ENCODE data around the gene NGEF. TPM values are rescaled to one million over a fixed set of nuclear protein-coding genes. Genes with fewer than 3 reads are reported as not detected.

Gene NGEF
- total RNA-seq, 1 experiment from 2014 or later: 1.9 TPM

DNA sequence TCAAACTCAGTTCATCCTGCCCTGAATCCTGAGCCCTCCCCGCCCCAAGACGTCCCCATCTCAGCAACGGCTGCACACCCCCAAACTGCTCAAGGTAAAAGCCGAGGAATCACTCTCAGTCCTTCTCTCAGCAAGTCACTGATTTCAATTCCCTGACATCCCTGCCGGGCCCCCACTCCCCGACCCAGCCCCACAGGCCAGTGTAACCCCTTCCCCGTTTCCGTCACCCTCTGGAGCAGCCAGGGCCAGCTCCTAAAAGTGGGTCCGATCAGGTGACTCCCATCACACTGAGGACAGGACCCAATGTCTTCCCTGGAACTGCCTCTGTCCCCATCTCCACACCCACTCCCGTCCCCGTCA lies 122.5 kb downstream of the NGEF start:
- Histone ChIP-seq H3K79me1 (ENCODE audit: insufficient read depth, low read depth, low read length, poor library complexity, severe bottlenecking) (no peaks in the 10 kb centered on the region), H2BK120ac (ENCODE audit: low read depth, low read length, poor library complexity, severe bottlenecking) (no peak overlapping the region), H4K5ac (ENCODE audit: insufficient read length, low read depth, low read length) (no peak overlapping the region), H3K23me2 (ENCODE audit: insufficient read length, low read depth, low read length, poor library complexity, severe bottlenecking) (no peaks in the 10 kb centered on the region), H3K4ac (ENCODE audit: low read depth, low read length) (no peak overlapping the region), H2BK20ac (ENCODE audit: low read depth, low read length, poor library complexity, severe bottlenecking) (no peak overlapping the region), H3K9ac (ENCODE audit: extremely low read depth, insufficient read length, low read length) (no peak overlapping the region), H4K91ac (ENCODE audit: insufficient read length, low read depth, low read length) (no peak overlapping the region), H4K8ac (replicated peaks; ENCODE audit: insufficient read length, low read depth, low read length) (no peak overlapping the region), H3K4me1 (ENCODE audit: insufficient read depth, low read length) (no peaks in the 10 kb centered on the region; the same call in 1 of the 2 replicates), H3K4me2 (ENCODE audit: insufficient read depth, insufficient read length, low read length) (peak overlapping the region; percentile 5), H3K9me3 (ENCODE audit: control insufficient read depth, low read depth, low read length) (no peaks in the 10 kb centered on the region), H3K27ac (ENCODE audit: insufficient read length, low read depth, low read length) (no peak overlapping the region), H2BK5ac (ENCODE audit: insufficient read length, low read length) (no peak overlapping the region), H3K14ac (ENCODE audit: insufficient read depth, low read length) (no peak overlapping the region), H3K23ac (ENCODE audit: insufficient read length, low read depth, low read length) (no peak overlapping the region), H3K27me3 (ENCODE audit: insufficient read depth, low read length) (no peaks in the 10 kb centered on the region), H2AFZ (ENCODE audit: low read length) (no peak overlapping the region), H3K18ac (ENCODE audit: insufficient read length, low read depth, low read length) (no peak overlapping the region), H2BK12ac (ENCODE audit: insufficient read length, low read depth, low read length) (no peak overlapping the region), H3K56ac (ENCODE audit: insufficient read length, low read depth, low read length) (no peak overlapping the region), H2BK15ac (ENCODE audit: low read depth, low read length) (no peak overlapping the region), H3K79me2 (ENCODE audit: insufficient read depth, low read length) (no peaks in the 10 kb centered on the region), H4K20me1 (ENCODE audit: control insufficient read depth, insufficient read depth, insufficient read length) (no peaks in the 10 kb centered on the region), H3T11ph (ENCODE audit: low read length) (no peak overlapping the region), H2AK5ac (ENCODE audit: insufficient read length, low read length) (no peak overlapping the region)
- TF ChIP-seq, protein P1, sequence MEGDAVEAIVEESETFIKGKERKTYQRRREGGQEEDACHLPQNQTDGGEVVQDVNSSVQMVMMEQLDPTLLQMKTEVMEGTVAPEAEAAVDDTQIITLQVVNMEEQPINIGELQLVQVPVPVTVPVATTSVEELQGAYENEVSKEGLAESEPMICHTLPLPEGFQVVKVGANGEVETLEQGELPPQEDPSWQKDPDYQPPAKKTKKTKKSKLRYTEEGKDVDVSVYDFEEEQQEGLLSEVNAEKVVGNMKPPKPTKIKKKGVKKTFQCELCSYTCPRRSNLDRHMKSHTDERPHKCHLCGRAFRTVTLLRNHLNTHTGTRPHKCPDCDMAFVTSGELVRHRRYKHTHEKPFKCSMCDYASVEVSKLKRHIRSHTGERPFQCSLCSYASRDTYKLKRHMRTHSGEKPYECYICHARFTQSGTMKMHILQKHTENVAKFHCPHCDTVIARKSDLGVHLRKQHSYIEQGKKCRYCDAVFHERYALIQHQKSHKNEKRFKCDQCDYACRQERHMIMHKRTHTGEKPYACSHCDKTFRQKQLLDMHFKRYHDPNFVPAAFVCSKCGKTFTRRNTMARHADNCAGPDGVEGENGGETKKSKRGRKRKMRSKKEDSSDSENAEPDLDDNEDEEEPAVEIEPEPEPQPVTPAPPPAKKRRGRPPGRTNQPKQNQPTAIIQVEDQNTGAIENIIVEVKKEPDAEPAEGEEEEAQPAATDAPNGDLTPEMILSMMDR (conservative IDR thresholded peaks at IDR 0.05): no peak
- Mint-ChIP-seq H3K9me3 (peaks cover 0 to 2% of the 10 kb centered on the region in 2 experiments; a peak in 2 of 5 replicates), H3K4me1 (peaks cover 19 to 23% of the 10 kb centered on the region in 2 experiments), H3K27me3 (ENCODE audit: low read depth) (peaks cover 51% of the 10 kb centered on the region), H3K4me3 (peak overlapping the region; percentile 40 to 45; a peak in 3 of 5 replicates), H3K36me3 (ENCODE audit: insufficient read depth in 1 of 3, low read depth in 3 of 3) (no peaks in the 10 kb centered on the region; a peak in 1 of 7 replicates), H3K27ac (peak overlapping the region in 2 of 3 experiments; percentile 56 to 76; a peak in 4 of 7 replicates)
- WGBS (ENCODE audit: extremely low coverage, insufficient read length, low lambda C conversion rate): no CpG with 5 or more reads among the region's 11 CpGs
- no peak for DNase-seq

Measured in H9 (cell line).